GM12878 (cell line): ENCODE measurements around the gene DCC. TPM values are rescaled to one million over a fixed set of nuclear protein-coding genes. Genes with fewer than 3 reads are reported as not detected.

ENCODE experiments used
- ATAC-seq: fragments of 200-7000 bp; cut with Tn5 transposase; 3 replicates; pipeline ENCODE4 v1.9.1; 2020; ENCODE audit warnings: mild to moderate bottlenecking, moderate library complexity
- BruUV-seq: library from RNA; stranded (reverse); fragments of 400-500 nt; replicated peaks from 2 replicates; lab custom pipeline; 2021; lab: Mats Ljungman, UMichigan
- CTCF ChIA-PET: fragments of 300-600 bp; sonication (Branson Sonifier 250); formaldehyde crosslinking; extraction: SDS; loops from one replicate; lab custom pipeline; 2021; ENCODE audit warnings: inconsistent platforms; lab: Yijun Ruan, JAX
- POLR2A ChIA-PET: fragments of 350-600 bp; formaldehyde crosslinking; extraction: SDS; loops from one replicate; lab custom pipeline; 2021; ENCODE audit warnings: inconsistent platforms; lab: Charles Lee
- RAD21 ChIA-PET: fragments of 300-600 bp; sonication (Branson Sonifier 250); formaldehyde crosslinking; loops from one replicate; lab custom pipeline; 2023; ENCODE audit warnings: antibody characterized with exemption; ENCODE audit not compliant: unreplicated experiment; lab: Charles Lee
- SMC1A ChIA-PET: fragments of 300-600 bp; sonication (Branson Sonifier 250); formaldehyde crosslinking; loops from one replicate; lab custom pipeline; 2023; ENCODE audit not compliant: unreplicated experiment, uncharacterized antibody; lab: Charles Lee
- DNase-seq: peaks from one replicate; pipeline ENCODE4 v3.0.0-alpha.2; 2011; ENCODE audit warnings: low read depth, low spot score
- FAIRE-seq: peaks from 3 replicates; lab custom pipeline; 2011; peaks lifted over from hg19 to GRCh38; lab: Jason Lieb, UNC
- H2AFZ ChIP-seq: 2 replicates; pipeline ENCODE4 v1.6.0; 2011; ENCODE audit warnings: low read depth, low read length, control low read depth; ENCODE audit not compliant: control insufficient read depth
- H3K27ac ChIP-seq: 2 replicates; pipeline ENCODE4 v1.5.1; 2011; ENCODE audit warnings: control low read depth; ENCODE audit not compliant: control insufficient read depth, insufficient read depth
- H3K27me3 ChIP-seq, 2 experiments: replicated peaks in 1 of 2; 2 replicates each; pipeline versions ENCODE4 v1.6.0 to v1.6.1; 2011; ENCODE audit warnings: low read length in 1 of 2; ENCODE audit not compliant: control insufficient read depth in 2 of 2, insufficient read depth in 2 of 2
- H3K36me3 ChIP-seq, 2 experiments: 2 replicates each; pipeline ENCODE4 v1.5.1; 2011; ENCODE audit warnings: low read length in 1 of 2; ENCODE audit not compliant: control insufficient read depth in 2 of 2, insufficient read depth in 2 of 2
- H3K4me1 ChIP-seq: 2 replicates; pipeline ENCODE4 v1.6.1; 2011; ENCODE audit warnings: mild to moderate bottlenecking, low read length, moderate library complexity, mixed read lengths; ENCODE audit not compliant: control insufficient read depth, insufficient read depth
- H3K4me2 ChIP-seq: 2 replicates; pipeline ENCODE4 v1.6.0; 2011; ENCODE audit warnings: control low read depth; ENCODE audit not compliant: control insufficient read depth, insufficient read depth
- H3K4me3 ChIP-seq: fragments of 200-600 bp; sonication (generic); 2 replicates; pipeline ENCODE4 v1.5.1; 2016
- H3K79me2 ChIP-seq: 2 replicates; pipeline ENCODE4 v1.6.0; 2011; ENCODE audit warnings: low read length; ENCODE audit not compliant: control insufficient read depth, insufficient read depth
- H3K9ac ChIP-seq: 2 replicates; pipeline ENCODE4 v1.8.0; 2011; ENCODE audit warnings: low read length, control low read depth, mixed read lengths; ENCODE audit not compliant: control insufficient read depth, insufficient read depth
- H3K9me3 ChIP-seq: replicated peaks from 3 replicates; pipeline ENCODE4 v1.5.1; 2011; ENCODE audit warnings: mild to moderate bottlenecking, low read length; ENCODE audit not compliant: control insufficient read depth, insufficient read depth
- H4K20me1 ChIP-seq: 2 replicates; pipeline ENCODE4 v1.6.0; 2011; ENCODE audit not compliant: control insufficient read depth, insufficient read depth
- ASH2L ChIP-seq: fragments of 300-600, 200-600 bp; sonication (generic); IDR thresholded peaks from 2 replicates; pipeline ENCODE4 v1.6.1; 2017; ENCODE audit warnings: low read depth, mild to moderate bottlenecking, borderline replicate concordance
- ATF7 ChIP-seq: fragments of 450-650 bp; IDR thresholded peaks from 2 replicates; pipeline ENCODE4 v1.6.1; 2016; ENCODE audit warnings: low read depth, mild to moderate bottlenecking
- BHLHE40 ChIP-seq, 2 experiments: fragments of 450-650 bp in 1 of 2; IDR thresholded peaks; 2 replicates each; pipeline ENCODE4 v1.6.1; 2011 to 2017; ENCODE audit warnings: low read depth in 2 of 2, borderline replicate concordance in 1 of 2, improper control_type of control experiment in 1 of 2, low read length in 1 of 2, mild to moderate bottlenecking in 1 of 2
- EED ChIP-seq: sonication (generic); IDR thresholded peaks from 2 replicates; pipeline ENCODE4 v1.6.1; 2016; ENCODE audit warnings: antibody characterized with exemption, low read depth
- FOS ChIP-seq: IDR thresholded peaks from 3 replicates; pipeline ENCODE4 v1.6.1; 2011; ENCODE audit warnings: borderline replicate concordance; ENCODE audit not compliant: insufficient read length; ENCODE audit errors: extremely low read depth
- HDGF ChIP-seq: fragments of 450-650 bp; IDR thresholded peaks from 2 replicates; pipeline ENCODE4 v1.6.1; 2016; ENCODE audit warnings: antibody characterized with exemption
- IRF5 ChIP-seq: fragments of 450-650 bp; IDR thresholded peaks from 2 replicates; pipeline ENCODE4 v1.6.1; 2017; ENCODE audit warnings: borderline replicate concordance
- MEF2B ChIP-seq: fragments of 450-650 bp; IDR thresholded peaks from 2 replicates; pipeline ENCODE4 v1.6.1; 2018; ENCODE audit warnings: mild to moderate bottlenecking, moderate library complexity; ENCODE audit not compliant: partially characterized antibody, poor library complexity, severe bottlenecking
- MTA2 ChIP-seq: fragments of 450-650 bp; IDR thresholded peaks from 2 replicates; pipeline ENCODE4 v1.6.1; 2016; ENCODE audit warnings: low read depth, mild to moderate bottlenecking, moderate library complexity
- NR2C2 ChIP-seq: IDR thresholded peaks from 2 replicates; pipeline ENCODE4 v1.6.1; 2011; ENCODE audit warnings: borderline replicate concordance, low read depth; ENCODE audit not compliant: control insufficient read depth, insufficient read length
- PML ChIP-seq: IDR thresholded peaks from 2 replicates; pipeline ENCODE4 v1.6.1; 2012; ENCODE audit warnings: low read length, inconsistent platforms
- STAT1 ChIP-seq: fragments of 450-650 bp; conservative IDR thresholded peaks from 2 replicates; pipeline ENCODE4 v1.6.1; 2014; ENCODE audit warnings: antibody characterized with exemption, mild to moderate bottlenecking
- TCF7 ChIP-seq: IDR thresholded peaks from 2 replicates; pipeline ENCODE4 v1.6.1; 2014; ENCODE audit warnings: antibody characterized with exemption, borderline replicate concordance
- ZBTB11 ChIP-seq: fragments of 450-650 bp; formaldehyde crosslinking; IDR thresholded peaks from 2 replicates; pipeline ENCODE4 v1.5.0; 2022; ENCODE audit warnings: mild to moderate bottlenecking, missing genetic modification characterization
- ZZZ3 ChIP-seq: IDR thresholded peaks from 2 replicates; pipeline ENCODE4 v1.6.1; 2011; ENCODE audit warnings: low read depth; ENCODE audit not compliant: control insufficient read depth, insufficient read length
- WGBS: methylation state at CpG from one replicate; pipeline ENCODE4 v1.1.6; 2016; ENCODE audit warnings: low lambda C conversion rate; ENCODE audit not compliant: insufficient replicate concordance, insufficient coverage; ENCODE audit errors: missing lambda C conversion rate; 5-methylcytosine and 5-hydroxymethylcytosine counted together
- in situ Hi-C: fragments of 300-500 bp; cut with MboI; formaldehyde crosslinking; loops from 9 replicates; pipeline ENCODE4 v1.14.3; 2018; ENCODE audit warnings: mixed read lengths
- intact Hi-C: fragments of 100-400 bp; cut with micrococcal nuclease; formaldehyde crosslinking; loops from one replicate; pipeline ENCODE4 v1.14.2; 2022; ENCODE audit not compliant: unreplicated experiment
- polyA plus RNA-seq, 11 experiments: library from polyadenylated mRNA; depleted of rRNA in 4 of 11; unstranded in 6 of 11; stranded (reverse) in 5 of 11; fragments of >200 nt; fragmentation: Nextera tagmentation in 4 of 11; fragmentation: Illumina TruSeq in 1 of 11; extraction: Ambion mirVana in 4 of 11; extraction: Trizol in 1 of 11; gene quantifications; 1 replicate in 1 of 11; 2 replicates in 10 of 11; pipeline versions ENCODE4 v1.2.1 to v1.2.3, GENCODE V29; 2011 to 2016; ENCODE audit warnings: inconsistent platforms in 2 of 11, missing spikeins in 2 of 11, low read depth in 1 of 11
- total RNA-seq, 4 experiments: library from RNA; depleted of rRNA in 3 of 4; stranded (reverse); fragments of >200 nt in 3 of 4; fragmentation: Illumina TruSeq in 1 of 4; extraction: Trizol in 1 of 4; gene quantifications; 2 replicates each; pipeline versions ENCODE4 v1.2.1 to v1.2.3, GENCODE V29; 2013 to 2021

The DCC gene
- total and polyA plus RNA-seq, 10 of the 15 experiments (the other 5 are each of a cell fraction or from before 2014, with no cell fraction given) = 0.01 TPM; not detected in 9

GRCh38 chr18:52367953-52368742 lies 28.2 kb downstream of the DCC start:
- ATAC-seq = no peak
- POLR2A ChIA-PET = no interaction called here
- intact Hi-C loops = no loop called here

GRCh38 chr18:52370841-52371240 lies 30.8 kb downstream of the DCC start:
- no peaks in the 10 kb centered on the region for H3K4me1 ChIP-seq
- CTCF ChIA-PET = interaction anchor here (0.6 kb wide), 1 partner anchor 314 kb away, joined by 3 read pairs; no protein-coding TSS in a partner anchor
- TF ChIP-seq IRF5 = no peak
- no peak for TF ChIP-seq TCF7
- TF ChIP-seq HDGF = no peak
- no peak for TF ChIP-seq STAT1
- TF ChIP-seq ZZZ3 = no peak
- no peak for TF ChIP-seq MEF2B
- TF ChIP-seq ATF7 = no peak
- no peak for TF ChIP-seq ZBTB11 (CRISPR knock-in tag)
- no peak for TF ChIP-seq BHLHE40 (IDR thresholded peaks at IDR 0.05; ENCODE audit: borderline replicate concordance in 1 of 2, low read depth in 2 of 2, low read length in 1 of 2)
- no peak for TF ChIP-seq EED

More at GRCh38 chr18:52367953-52368742, 28.2 kb downstream of the DCC start:
- ChIA-PET SMC1A (no interaction called here), CTCF (no interaction called here), RAD21 (no interaction called here)
- no peak overlapping the region for H3K4me2 ChIP-seq
- no peaks in the 10 kb centered on the region for H3K79me2 ChIP-seq
- no peak overlapping the region for H2AFZ ChIP-seq
- no peak for TF ChIP-seq FOS
- TF ChIP-seq NR2C2 = no peak
- TF ChIP-seq PML = no peak
- TF ChIP-seq ASH2L = no peak
- TF ChIP-seq MTA2 = no peak
- H3K9me3 ChIP-seq = no peaks in the 10 kb centered on the region
- H3K4me1 ChIP-seq = no peaks in the 10 kb centered on the region
- no peaks in the 10 kb centered on the region for H4K20me1 ChIP-seq
- BruUV-seq = no TSS peak
- no peak for DNase-seq
- FAIRE-seq = no peak
- WGBS = 8% methylated on average over 3 of the region's 3 CpGs
- H3K27ac ChIP-seq = no peak overlapping the region
- no peaks in the 10 kb centered on the region for H3K27me3 ChIP-seq
- in situ Hi-C loops = no loop called here
- H3K36me3 ChIP-seq = no peaks in the 10 kb centered on the region
- H3K9ac ChIP-seq = no peak overlapping the region
- H3K4me3 ChIP-seq = no peak overlapping the region

More at GRCh38 chr18:52370841-52371240, 30.8 kb downstream of the DCC start:
- H3K4me3 ChIP-seq = no peak overlapping the region
- POLR2A ChIA-PET = no interaction called here
- intact Hi-C loops (no loop called here), in situ Hi-C loops (no loop called here)
- H3K4me2 ChIP-seq = no peak overlapping the region
- no peak overlapping the region for H3K9ac ChIP-seq
- BruUV-seq = no TSS peak
- 61% methylated on average over 2 of the region's 2 CpGs for WGBS
- ATAC-seq (no peak), DNase-seq (no peak), FAIRE-seq (no peak)
- no peak overlapping the region for H2AFZ ChIP-seq
- no peaks in the 10 kb centered on the region for H3K9me3 ChIP-seq
- H3K27me3 ChIP-seq = no peaks in the 10 kb centered on the region
- H3K36me3 ChIP-seq = no peaks in the 10 kb centered on the region
- no peak overlapping the region for H3K27ac ChIP-seq
- RAD21 ChIA-PET = no interaction called here
- no peaks in the 10 kb centered on the region for H4K20me1 ChIP-seq
- no peaks in the 10 kb centered on the region for H3K79me2 ChIP-seq
- SMC1A ChIA-PET = no interaction called here
